Activated T-cell treated with anti-CD3 and anti-CD28 coated beads, Interleukin-2, amount 50 U/mL, for 24 hours (primary cell): Measurements from ENCODE around the gene GPBAR1.

Experiments used
- DNase-seq: peaks from one replicate; pipeline ENCODE4 v3.0.0-alpha.2; 2020
- H3K27ac Mint-ChIP-seq: 2 replicates; pipeline ENCODE4 v1.8.0; 2020; ENCODE audit warnings: mild to moderate bottlenecking, mixed read lengths
- H3K27me3 Mint-ChIP-seq: 2 replicates; pipeline ENCODE4 v1.8.0; 2020; ENCODE audit warnings: mixed read lengths
- H3K36me3 Mint-ChIP-seq: 2 replicates; pipeline ENCODE4 v1.8.0; 2020; ENCODE audit warnings: low read depth, mixed read lengths
- H3K4me1 Mint-ChIP-seq: 2 replicates; pipeline ENCODE4 v1.8.0; 2020; ENCODE audit warnings: low read depth, mixed read lengths
- H3K4me3 Mint-ChIP-seq: 2 replicates; pipeline ENCODE4 v1.8.0; 2020; ENCODE audit warnings: mild to moderate bottlenecking, moderate library complexity, mixed read lengths
- H3K9me3 Mint-ChIP-seq: 2 replicates; pipeline ENCODE4 v1.8.0; 2020; ENCODE audit warnings: mixed read lengths

The GPBAR1 gene

GRCh38 chr2:218313356-218313755 is 52.5 kb downstream of the GPBAR1 start:
- Mint-ChIP-seq H3K27me3 (no peaks in the 10 kb centered on the region), H3K4me3 (no peak overlapping the region), H3K4me1 (peaks cover 28% of the 10 kb centered on the region), H3K9me3 (no peaks in the 10 kb centered on the region), H3K36me3 (no peaks in the 10 kb centered on the region), H3K27ac (no peak overlapping the region)
- DNase-seq = no peak
